ENCODE data around the gene REP15.
"Not testable (repeated sequence)": the region's sequence is repeated elsewhere in the genome, so short reads cannot be mapped to it uniquely, and the experiment has no call there.

Gene REP15

GRCh38 chr12:27696293-27696652, at the start of gene REP15:
REP15 (plus strand) TSS chr12:27696447; CDS start chr12:27696563, 116 bp downstream.
- DNase-seq (ENCODE audit: low read depth), result no peak
- TF ChIP-seq CTCF (IDR thresholded peaks at IDR 0.05; ENCODE audit: low read length, missing control alignments), result no peak
- H3K4me3 ChIP-seq (replicated peaks; ENCODE audit: low read depth, low read length), result no peak within 1 kb of the TSS

- H3K4me3 ChIP-seq (replicated peaks; ENCODE audit: low read depth, low read length), result no peak overlapping the region
- no peak for TF ChIP-seq CTCF (IDR thresholded peaks at IDR 0.05; ENCODE audit: low read length, missing control alignments)
- DNase-seq (ENCODE audit: low read depth), result no peak
Measured at GRCh38 chr12:27650011-27650410, 46.2 kb upstream of the REP15 start.

- TF ChIP-seq CTCF (IDR thresholded peaks at IDR 0.05; ENCODE audit: low read length, missing control alignments), result no peak
- no peak overlapping the region for H3K4me3 ChIP-seq (replicated peaks; ENCODE audit: low read depth, low read length)
- DNase-seq (ENCODE audit: low read depth), result no peak
Measured at GRCh38 chr12:27651201-27651600, 45.0 kb upstream of the REP15 start.

- DNase-seq (ENCODE audit: low read depth), result peak; percentile 92
- TF ChIP-seq CTCF (IDR thresholded peaks at IDR 0.05; ENCODE audit: low read length, missing control alignments), result peak; percentile 92
Measured at GRCh38 chr12:27652174-27652763, 44.0 kb upstream of the REP15 start.

GRCh38 chr12:27653661-27654060, 42.6 kb upstream of the REP15 start:
- no peak for TF ChIP-seq CTCF (IDR thresholded peaks at IDR 0.05; ENCODE audit: low read length, missing control alignments)

More at GRCh38 chr12:27652174-27652763, 44.0 kb upstream of the REP15 start:
- H3K4me3 ChIP-seq (replicated peaks; ENCODE audit: low read depth, low read length), result no peak overlapping the region

GRCh38 chr12:27655476-27655875, 40.8 kb upstream of the REP15 start:
- not testable (repeated sequence) for DNase-seq (ENCODE audit: low read depth); H3K4me3 ChIP-seq (replicated peaks; ENCODE audit: low read depth, low read length)

More at GRCh38 chr12:27653661-27654060, 42.6 kb upstream of the REP15 start:
- no peak for DNase-seq (ENCODE audit: low read depth)
- no peak overlapping the region for H3K4me3 ChIP-seq (replicated peaks; ENCODE audit: low read depth, low read length)

- H3K4me3 ChIP-seq (replicated peaks; ENCODE audit: low read depth, low read length), result no peak overlapping the region
- peak; percentile 39 for DNase-seq (ENCODE audit: low read depth)
- TF ChIP-seq CTCF (IDR thresholded peaks at IDR 0.05; ENCODE audit: low read length, missing control alignments), result no peak
Measured at GRCh38 chr12:27657296-27657695, 39.0 kb upstream of the REP15 start.

All from fibroblast of pulmonary artery (primary cell).